HG03521 (cell line): ENCODE results near the gene SHC4.
"Not testable (repeated sequence)": the region's sequence is repeated elsewhere in the genome, so short reads cannot be mapped to it uniquely, and the experiment has no call there.

ENCODE experiments used
- ATAC-seq: cut with Tn5 transposase; IDR thresholded peaks from one replicate; pipeline ENCODE4 v1.9.1; 2021; ENCODE audit warnings: mild to moderate bottlenecking, moderate library complexity; ENCODE audit not compliant: unreplicated experiment

SHC4 gene

GRCh38 chr15:48802257-48802656, 161.5 kb downstream of the SHC4 start:
- no peak for ATAC-seq

- ATAC-seq: no peak
Measured at GRCh38 chr15:48800811-48801455, 162.8 kb downstream of the SHC4 start.

GRCh38 chr15:48800245-48800644, 163.5 kb downstream of the SHC4 start:
- ATAC-seq: no peak

- no peak for ATAC-seq
Measured at GRCh38 chr15:48798319-48798718, 165.4 kb downstream of the SHC4 start.

GRCh38 chr15:48796930-48797329, 166.8 kb downstream of the SHC4 start:
- no peak for ATAC-seq

- no peak for ATAC-seq
Measured at GRCh38 chr15:48796521-48796920, 167.2 kb downstream of the SHC4 start.

- no peak for ATAC-seq
Measured at GRCh38 chr15:48795901-48796300, 167.8 kb downstream of the SHC4 start.

GRCh38 chr15:48794697-48795134, 169.0 kb downstream of the SHC4 start:
- ATAC-seq: peak; percentile 89

- ATAC-seq: no peak
Measured at GRCh38 chr15:48792408-48792807, 171.3 kb downstream of the SHC4 start.

- ATAC-seq: not testable (repeated sequence)
Measured at GRCh38 chr15:48790466-48791115, 173.1 kb downstream of the SHC4 start.

- ATAC-seq: no peak
Measured at GRCh38 chr15:48785712-48786111, 178.0 kb downstream of the SHC4 start.

- no peak for ATAC-seq
Measured at GRCh38 chr15:48785195-48785594, 178.5 kb downstream of the SHC4 start.

GRCh38 chr15:48784756-48785155, 179.0 kb downstream of the SHC4 start:
- no peak for ATAC-seq

- ATAC-seq: no peak
Measured at GRCh38 chr15:48782911-48783310, 180.8 kb downstream of the SHC4 start.

GRCh38 chr15:48781481-48782081, 182.1 kb downstream of the SHC4 start:
- ATAC-seq: no peak

- ATAC-seq: no peak
Measured at GRCh38 chr15:48781017-48781416, 182.7 kb downstream of the SHC4 start.

- no peak for ATAC-seq
Measured at GRCh38 chr15:48778331-48778730, 185.4 kb downstream of the SHC4 start.

GRCh38 chr15:48777645-48778330, 185.9 kb downstream of the SHC4 start:
- ATAC-seq: no peak

- ATAC-seq: no peak
Measured at GRCh38 chr15:48775546-48775945, 188.2 kb downstream of the SHC4 start.

GRCh38 chr15:48774484-48774883, 189.2 kb downstream of the SHC4 start:
- no peak for ATAC-seq
